ENCODE measurements around the gene CDHR3.
"Not testable (repeated sequence)": the region's sequence is repeated elsewhere in the genome, so short reads cannot be mapped to it uniquely, and the experiment has no call there.

Gene CDHR3

DNA sequence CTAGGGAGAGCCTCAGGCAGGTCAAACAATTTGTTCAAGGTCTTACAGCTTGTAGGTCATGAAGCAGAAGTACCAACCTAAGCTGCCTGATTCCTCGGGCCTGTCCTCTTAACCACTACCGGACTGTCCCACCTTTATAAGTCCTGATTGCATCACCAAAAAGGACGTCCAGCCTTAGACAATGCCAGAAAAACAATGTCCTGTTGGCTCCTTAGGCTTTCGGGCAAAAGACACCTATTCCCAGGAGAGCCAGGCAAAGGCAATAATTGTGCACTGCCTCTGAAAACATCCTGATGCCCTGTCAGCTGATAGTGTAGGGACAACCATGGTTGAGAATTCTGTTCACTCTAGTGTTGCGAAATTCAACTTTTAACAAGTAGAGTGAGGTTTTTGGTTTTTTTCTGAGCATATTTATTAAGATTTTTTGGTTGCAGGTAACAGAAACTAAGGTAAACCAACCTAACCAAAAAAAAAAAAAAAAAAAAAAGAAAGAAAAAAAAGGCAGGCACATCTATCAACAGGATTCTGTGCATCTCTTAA is 40.5 kb downstream of the CDHR3 start:
- no peak for DNase-seq

DNA sequence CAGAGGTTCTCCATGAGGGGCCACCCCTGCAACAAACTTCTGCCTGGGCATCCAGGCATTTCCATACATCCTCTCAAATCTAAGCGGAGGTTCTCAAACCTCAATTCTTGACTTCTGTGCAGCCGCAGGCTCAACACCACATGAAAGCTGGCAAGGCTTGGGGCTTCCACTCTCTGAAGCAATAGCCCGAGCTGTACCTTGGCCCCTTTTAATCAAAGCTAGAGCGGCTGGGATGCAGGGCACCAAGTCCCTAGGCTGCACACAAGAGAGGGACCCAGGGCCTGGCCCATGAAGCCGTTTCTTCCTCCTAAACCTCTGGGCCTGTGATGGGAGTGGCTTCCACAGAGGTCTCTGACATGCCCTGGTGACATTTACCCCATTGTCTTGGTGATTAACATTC is 43.8 kb downstream of the CDHR3 start:
- no peak for DNase-seq

DNA sequence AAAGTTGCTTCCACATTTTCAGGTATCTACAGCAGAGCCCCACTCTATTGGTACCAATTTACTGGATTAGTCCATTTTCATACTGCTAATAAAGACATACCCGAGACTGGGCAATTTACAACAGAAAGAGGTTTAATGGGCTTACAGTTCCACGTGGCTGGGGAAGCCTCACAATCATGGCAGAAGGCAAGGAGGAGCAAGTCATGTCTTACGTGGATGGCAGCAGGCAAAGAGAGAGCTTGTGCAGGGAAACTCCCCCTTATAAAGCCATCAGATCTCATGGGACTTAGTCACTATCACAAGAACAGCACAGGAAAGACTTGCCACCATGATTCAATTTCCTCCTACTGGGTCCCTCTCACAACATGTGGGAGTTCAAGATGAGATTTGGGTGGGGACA is 44.7 kb downstream of the CDHR3 start:
- not testable (repeated sequence) for DNase-seq

DNA sequence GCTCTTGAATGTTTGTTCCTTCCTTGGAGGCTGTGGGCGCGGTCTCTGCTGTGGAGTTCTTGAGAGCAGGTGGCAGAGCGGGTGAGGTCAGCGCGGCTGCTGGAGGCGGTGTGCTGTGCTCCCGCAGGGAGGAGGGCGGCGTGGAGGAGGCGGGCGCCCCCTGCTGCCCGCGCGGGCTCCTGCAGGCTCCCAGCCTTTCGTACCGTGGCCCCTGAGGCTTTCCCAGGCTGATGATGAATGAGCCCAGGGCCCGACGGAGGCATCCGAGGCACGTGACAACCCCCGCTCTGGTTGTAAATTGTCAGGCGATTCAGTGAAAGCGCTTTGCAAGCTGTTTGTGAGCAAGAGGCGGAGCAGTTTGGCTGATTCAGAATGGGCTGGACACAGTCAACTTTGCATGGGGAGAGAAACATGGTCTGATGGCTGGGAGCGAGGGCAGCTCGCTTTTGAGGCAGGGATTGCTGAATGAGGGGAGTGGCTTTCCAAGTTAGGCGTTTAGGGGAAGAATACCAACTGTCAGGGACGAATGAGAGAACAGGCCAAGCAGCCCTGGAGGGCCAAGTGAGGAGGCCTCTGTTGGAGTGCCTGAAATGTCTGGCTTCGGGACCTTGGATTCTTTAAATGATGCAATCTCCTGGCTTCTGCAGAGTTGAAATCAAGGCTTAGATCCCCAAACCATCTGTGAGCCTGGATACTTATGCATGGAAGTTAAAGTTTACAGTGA is 46.6 kb downstream of the CDHR3 start:
- peak; percentile 72 for DNase-seq

DNA sequence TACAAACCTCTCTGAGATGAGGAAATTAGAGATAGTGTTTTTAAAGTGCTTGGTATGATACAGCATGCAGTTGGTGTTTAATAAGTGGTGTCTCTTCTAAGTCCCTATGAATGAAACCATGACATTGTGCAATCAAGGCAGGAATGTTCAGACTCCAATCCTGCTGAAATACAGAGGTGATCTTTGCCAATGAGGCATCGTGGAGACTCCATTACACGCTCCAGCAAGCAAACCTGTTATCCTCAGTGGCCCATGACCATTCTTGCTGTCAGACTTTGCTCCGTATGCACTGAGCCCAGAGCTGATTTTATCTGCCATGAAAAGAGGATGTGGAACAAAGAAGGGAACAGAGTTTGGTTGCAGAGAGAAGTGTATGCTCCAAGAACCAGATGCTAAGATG is 47.3 kb downstream of the CDHR3 start:
- DNase-seq, result no peak

DNA sequence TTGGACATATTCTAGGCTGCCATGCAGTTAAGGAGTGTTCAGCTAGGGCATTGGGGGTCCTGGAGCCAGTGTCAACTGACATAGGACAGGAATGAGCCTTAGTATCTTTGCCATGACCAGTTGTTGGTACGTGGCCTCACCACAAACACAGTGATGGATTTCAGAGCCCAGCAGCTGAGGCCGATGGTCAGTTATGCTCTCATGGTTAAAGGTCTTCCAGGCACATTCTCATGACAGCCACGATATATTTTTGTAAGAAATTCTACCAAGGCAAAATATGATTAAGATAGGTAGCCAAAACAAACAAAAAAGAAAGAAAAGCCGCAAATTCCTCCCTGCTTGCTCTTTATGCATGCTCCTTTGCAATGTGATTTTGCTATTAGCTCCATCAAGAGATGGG is 47.8 kb downstream of the CDHR3 start:
- DNase-seq, result no peak

DNA sequence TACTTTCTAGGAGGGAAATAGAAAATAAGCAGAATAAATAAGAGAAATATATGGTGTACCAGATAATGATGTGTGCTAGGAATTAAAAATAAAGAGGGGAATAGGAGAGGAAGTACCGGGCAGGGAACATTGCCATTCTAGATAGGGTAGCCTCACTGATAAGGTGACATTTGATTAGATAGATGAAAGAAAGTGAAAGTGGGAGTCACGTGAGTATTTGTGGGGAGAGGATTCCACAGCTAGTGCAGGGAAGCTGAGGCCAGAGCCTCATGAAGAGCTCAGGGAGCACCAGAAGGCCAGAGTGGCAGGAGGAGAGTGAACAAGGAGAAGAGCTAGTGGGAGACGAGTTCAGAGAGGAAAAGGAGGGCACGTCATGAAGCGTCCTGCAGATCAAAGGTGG is 49.1 kb downstream of the CDHR3 start:
- DNase-seq, result no peak

DNA sequence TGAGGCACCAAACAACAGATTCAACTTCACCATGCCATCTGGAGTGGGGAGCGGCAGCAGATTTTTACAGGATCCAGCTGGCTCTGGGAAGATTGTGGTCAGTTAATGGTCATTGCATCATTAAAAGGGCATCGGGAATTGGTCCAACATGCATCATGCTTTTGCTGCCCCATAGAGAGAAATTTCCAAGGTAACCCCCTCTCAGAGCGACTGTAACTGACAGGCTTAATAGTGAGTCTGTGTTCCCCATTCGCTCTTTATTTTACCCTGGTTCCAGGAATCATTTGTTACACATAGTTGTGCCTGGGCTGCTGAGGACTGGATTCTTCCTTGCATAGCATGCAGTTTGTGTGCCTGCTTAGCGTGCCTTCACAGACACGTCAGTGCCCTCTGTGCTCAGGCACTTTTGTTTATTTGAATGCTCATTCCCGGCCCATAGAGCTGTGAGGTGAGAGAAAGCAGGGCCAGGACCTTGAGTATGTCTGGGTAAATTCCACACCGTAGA is 49.9 kb downstream of the CDHR3 start:
- DNase-seq, result no peak

DNA sequence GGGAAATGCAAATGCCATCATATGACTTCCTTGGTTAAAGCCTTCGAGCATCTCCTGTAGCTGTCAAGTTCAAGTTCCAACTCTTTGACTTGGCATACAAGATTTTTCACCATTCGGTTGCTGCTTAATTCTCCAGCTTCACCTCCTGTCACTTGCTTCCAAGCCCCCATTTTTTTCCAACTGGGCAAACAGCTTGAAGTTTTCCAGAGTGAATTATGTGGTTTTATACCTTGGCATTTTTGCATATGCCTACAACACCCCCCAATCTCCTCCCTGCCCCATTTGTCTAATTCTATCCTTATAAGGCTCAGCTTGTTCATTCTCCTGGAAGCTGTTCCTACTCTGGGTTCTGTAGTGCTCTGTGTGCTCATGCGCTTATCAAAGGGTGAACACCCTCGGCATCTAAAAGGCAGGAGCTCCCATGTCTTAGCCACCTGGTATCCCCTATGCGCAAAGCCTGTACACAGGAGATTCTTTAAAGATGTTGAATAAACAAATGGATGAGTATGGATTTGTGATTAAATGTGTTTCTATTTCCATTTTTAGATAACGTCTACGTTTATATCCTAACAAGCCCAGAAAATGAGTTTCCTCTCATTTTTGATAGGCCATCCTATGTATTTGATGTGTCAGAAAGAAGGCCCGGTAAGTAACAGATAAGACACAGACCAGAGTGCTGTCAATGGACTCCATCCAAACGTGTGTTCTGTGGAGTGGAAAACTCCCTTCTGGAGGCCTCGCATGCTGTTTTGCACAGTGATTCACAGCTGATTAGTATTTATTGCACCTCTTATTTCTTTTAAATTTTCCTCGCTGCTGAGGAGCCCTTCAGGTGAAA is 52.5 kb downstream of the CDHR3 start:
- DNase-seq, result no peak

DNA sequence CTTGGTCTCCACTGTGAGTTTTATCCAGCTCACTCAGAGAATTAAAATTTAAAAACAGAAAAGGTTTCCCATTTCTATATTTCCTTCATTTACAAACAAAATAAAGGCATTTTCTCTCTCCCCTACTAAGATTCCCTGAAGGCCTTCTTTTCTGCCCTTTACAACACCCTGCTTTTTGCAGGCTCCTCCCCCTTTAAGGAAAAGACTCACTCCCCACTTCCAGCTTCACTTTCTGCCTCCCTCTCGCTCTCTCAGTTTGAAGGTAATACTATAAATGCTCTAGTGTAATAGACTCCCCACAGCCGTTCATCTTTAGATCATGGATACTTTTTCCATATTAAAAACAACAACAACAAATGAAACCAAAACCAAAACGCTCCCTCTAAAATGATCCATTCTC is 53.3 kb downstream of the CDHR3 start:
- DNase-seq, result no peak

DNA sequence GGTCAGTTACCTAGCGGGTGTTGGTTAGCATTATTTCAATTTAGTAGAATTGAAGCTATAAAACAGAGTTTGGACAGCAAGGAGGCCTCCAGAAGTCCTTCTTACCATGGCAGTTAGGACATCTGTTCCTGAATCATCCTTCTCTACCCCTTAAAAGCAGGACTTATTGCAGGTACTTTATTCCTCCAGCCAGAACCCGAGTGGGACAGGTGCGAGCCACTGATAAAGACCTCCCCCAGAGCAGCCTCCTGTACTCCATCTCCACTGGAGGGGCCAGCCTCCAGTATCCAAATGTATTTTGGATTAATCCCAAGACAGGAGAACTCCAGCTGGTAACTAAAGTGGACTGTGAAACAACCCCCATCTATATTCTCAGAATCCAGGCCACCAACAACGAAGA is 54.6 kb downstream of the CDHR3 start:
- no peak for DNase-seq

DNA sequence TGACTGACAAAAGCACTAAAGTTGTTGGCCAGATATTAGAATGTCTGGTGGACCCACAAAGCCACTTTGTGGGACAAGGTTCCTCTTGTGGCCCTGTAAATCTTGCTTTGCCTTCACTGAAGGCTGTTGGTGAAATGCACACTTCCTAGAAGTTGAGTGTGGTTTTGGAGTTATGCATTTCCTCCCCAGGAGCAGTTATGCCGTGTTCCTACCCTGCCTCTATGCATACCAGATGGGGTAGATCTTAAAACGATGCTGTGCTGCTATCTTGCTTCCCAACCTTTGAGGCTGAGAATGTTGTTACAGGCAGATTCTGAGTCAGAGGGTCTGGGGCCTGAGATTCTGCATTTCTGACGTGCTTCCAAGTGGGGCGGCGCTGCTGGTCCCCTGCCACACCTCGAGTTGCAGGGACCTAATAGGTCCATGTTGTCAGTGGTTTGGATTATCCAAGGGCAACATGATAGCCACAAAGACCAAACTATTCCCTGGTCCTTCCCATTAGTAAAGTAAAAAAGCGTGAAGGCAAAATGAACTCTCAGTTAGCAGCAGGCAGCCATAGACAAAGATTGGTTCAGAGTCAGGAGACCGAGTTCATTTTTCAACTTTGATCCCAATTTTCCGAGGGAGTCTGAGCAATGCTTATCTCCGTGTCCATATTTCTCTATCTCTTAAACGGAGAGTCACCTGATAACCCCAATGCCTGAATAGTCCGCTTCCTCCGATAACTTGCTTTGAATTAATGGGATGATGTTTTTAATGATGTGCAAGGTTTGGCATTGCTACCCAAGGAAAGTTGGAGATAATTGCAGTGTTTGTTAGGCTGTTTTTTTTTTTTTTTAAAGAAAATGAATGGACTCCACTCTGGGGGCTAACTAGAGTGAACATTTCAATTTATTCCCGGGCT is 55.8 kb downstream of the CDHR3 start:
- no peak for DNase-seq

DNA sequence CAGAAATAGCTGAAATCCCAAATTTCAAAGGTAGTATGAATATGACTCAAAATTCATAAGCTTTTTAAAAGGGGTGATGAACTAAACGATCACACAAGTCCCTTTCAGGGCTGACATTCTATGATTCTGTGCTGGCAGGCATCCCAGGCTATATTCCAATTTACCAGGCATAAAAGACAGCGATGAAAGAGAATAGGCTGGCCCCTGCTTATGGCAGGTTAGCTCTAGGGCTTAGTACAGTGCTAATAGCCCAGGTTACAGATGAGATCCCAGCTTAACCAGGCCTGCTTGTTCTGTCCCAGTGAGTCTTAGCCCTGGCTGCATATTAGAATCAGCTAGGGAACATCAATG is 56.4 kb downstream of the CDHR3 start:
- no peak for DNase-seq

DNA sequence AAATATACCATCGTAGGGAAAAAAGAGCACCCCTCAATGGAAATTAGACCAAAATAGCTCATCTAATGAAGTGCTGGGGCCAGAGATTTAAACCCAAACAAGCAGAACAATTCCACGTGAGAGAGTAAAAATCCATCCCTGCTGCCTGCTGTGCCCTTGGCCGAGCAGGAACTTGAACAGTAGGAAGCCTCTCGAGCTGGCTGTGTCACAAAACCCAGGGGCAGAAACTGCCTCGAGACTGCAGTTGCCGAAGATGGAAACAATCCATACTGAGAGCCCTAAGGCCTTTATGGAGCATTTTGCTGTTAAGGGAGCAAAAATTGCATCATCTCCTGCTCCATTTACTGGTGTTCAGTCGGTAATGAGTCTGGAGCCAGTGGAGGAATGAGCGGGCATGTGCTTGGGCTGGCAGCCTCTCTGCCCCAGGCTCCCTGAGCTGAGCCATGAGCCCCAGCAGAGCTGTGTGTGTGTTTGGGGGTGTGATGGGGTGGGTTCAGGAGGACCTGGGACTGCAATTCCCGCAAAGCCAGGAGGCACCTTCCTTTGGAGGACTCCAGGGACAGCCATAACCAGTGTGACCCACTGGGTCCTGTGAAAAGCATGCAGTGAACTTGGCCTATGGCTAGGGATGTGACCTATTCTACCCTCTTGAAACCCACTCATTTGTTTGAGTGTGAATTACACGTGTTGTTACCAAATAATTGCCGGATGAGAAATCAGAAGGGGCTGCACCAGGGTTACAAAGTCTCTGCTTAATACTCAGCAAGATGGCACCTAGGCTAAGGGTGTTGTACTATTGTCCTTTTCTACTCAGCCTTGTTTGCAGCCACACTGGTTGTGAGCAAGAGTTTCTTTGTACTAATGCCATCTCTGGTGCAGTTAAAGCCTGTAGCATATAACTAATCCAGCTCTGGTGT is 58.3 kb downstream of the CDHR3 start:
- DNase-seq, result peak; percentile 67

DNA sequence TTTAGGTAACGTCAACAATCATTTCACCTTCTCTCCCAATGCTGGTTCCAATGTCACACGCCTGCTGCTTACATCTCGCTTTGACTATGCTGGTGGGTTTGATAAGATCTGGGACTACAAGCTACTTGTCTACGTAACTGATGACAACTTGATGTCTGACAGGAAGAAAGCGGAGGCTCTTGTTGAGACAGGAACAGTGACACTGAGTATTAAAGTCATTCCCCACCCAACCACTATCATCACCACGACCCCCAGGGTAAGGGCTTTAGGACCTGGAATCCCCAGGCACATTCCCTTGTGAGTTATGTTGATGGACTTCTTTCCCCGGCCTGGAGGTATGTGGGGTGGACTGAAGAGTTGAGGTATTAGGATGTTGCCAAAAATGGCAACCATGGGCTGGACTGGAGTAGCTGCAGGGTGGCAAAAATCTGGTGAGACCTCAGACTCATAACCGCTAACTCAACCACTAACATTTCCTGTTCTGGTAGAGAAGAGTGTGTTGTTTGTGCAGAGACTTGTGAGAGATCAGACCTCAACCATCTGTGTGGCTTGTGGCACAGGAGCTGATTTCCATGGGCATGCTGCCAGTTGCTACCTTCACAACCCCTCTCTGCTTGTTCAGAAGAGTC is 59.2 kb downstream of the CDHR3 start:
- DNase-seq, result no peak

DNA sequence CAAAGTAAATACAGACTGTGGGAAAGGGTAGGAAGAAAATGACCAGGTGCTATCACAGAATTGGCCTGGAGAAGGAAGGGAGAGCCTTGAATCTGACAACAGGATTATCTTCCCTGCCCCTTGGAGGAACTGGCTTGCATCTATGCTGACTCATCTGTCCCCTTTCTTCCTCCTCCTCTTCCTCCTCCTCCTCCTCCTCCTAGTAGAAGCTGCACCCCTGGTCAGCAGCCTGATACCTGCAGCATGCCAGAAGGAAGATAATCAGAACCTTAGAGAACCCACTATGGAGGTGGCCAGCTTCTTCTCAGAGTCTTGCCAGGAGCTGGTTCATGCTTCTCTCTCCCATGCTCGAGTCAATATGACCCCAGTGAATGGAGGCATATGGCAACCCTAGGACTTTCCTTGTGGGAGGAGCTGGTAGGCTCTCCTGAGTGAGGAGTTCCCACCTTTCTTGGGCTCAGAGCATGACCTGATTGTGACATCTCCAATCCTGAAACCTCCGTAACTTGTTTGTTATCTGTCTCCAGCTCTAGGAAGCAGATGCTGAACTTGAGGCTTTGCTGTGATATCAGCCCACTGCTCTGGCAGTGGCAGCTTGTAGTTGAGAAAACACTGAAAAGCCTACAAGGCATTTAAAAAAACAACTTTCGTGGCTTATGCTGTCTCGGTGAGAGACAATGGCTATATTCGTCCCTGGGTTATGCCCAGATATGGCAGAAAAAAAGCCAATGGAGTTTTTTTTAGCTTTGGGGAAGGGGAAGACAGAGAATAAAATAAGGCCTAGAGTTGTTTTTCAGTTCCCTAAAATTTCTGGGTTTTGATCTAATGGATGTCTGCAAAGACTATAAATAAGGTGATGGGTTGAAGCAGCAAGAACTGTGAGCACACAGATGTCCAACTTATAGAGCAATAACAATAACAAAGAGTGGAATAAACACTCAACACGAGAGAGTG is 60.6 kb downstream of the CDHR3 start:
- DNase-seq, result no peak

DNA sequence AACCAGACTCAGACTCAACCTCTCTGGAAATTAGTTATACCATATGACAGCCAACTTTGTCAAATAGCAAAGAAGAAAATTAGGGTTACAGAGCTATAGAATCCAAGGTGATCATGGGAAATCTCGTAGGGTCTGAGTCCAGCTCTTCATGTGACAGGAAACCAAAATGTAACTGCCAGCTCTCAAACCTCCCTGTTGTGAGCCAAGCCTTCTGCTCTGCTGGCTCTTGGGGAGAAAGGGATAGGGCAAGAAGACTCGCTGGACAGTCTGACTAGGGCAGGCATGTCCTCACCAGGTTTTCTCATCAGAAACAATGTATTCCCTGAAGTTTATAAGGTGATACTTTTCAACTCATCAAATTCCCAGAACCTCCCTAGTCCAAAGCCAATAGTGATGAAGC is 63.0 kb downstream of the CDHR3 start:
- DNase-seq, result no peak

DNA sequence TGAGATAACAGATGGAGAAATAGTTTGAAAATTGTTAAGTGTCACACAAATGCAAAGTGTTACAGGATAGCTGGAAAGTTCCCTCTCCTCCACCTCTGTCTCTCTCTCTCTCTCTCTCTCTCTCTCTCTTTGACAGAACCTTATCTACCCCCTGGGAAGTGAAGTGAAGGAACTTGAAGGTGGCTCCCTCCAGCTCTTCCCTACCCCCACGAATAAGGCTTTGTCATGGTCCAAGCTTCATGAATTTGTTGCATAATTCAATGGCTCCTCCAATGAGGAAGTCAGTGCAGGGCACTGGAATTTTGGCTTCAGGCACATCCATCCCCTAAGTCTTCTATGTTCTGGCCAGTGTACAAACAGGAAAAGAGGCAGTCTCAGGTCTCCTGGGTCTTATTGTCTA is 66.4 kb downstream of the CDHR3 start:
- no peak for DNase-seq

DNA sequence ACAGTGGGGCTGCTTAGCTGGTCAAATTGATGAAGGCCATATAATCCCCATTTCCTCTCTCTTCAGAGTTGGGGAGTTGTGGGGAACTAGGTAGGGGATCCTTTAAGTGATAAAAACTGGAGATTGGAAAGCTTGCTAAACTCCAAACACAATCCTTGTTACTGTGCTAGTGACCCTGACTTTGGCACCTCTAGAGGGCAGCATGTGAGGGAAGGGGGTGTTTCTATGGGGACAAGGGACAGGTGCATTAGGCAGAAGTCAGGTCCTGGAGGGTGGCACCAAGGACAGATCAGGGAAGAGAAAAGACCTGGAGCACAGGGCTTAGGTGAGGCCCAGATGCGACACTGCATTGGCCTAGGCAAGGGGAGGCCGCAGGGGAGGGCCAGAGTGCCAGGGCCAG is 66.9 kb downstream of the CDHR3 start:
- DNase-seq, result no peak
